HFFc6 (cell line): ENCODE data around the gene FBXO21. TPM values are rescaled to one million over a fixed set of nuclear protein-coding genes. Genes with fewer than 3 reads are reported as not detected.

Experiments
- DNase-seq: peaks from one replicate; pipeline ENCODE4 v3.0.0-alpha.2; 2018
- H3K27ac Mint-ChIP-seq: 2 replicates; pipeline ENCODE4 v1.8.0; 2020; ENCODE audit warnings: mild to moderate bottlenecking, mixed read lengths
- H3K27me3 Mint-ChIP-seq: 2 replicates; pipeline ENCODE4 v1.8.0; 2021; ENCODE audit warnings: mild to moderate bottlenecking, moderate library complexity, mixed read lengths; ENCODE audit not compliant: insufficient read depth
- H3K36me3 Mint-ChIP-seq: 2 replicates; pipeline ENCODE4 v1.8.0; 2021; ENCODE audit warnings: low read depth, mixed read lengths
- H3K4me1 Mint-ChIP-seq: 2 replicates; pipeline ENCODE4 v1.8.0; 2020; ENCODE audit warnings: low read depth, mixed read lengths
- H3K4me3 Mint-ChIP-seq: 2 replicates; pipeline ENCODE4 v1.8.0; 2020; ENCODE audit warnings: mild to moderate bottlenecking, moderate library complexity, mixed read lengths
- H3K9me3 Mint-ChIP-seq: 2 replicates; pipeline ENCODE4 v1.8.0; 2020; ENCODE audit warnings: mild to moderate bottlenecking, mixed read lengths
- total RNA-seq, 6 experiments: library from RNA; stranded (reverse); fragmentation: NEBNext Ultra II Directional; extraction: Animal tissue kit (Norgen Biotek cat#: 25700); gene quantifications; 2 replicates in 1 of 6; 3 replicates in 5 of 6; pipeline ENCODE4 v1.2.3, GENCODE V29; 2021
- TF ChIP-seq, protein P1 (sequence below): fragments of 200-600 bp; sonication (generic); IDR thresholded peaks from 2 replicates; pipeline ENCODE4 v1.5.0; 2021; ENCODE audit warnings: antibody characterized with exemption, mild to moderate bottlenecking

The FBXO21 gene
- total RNA-seq, 6 experiments from 2014 or later = 26.2 to 35.3 (median 32.3) TPM

DNA sequence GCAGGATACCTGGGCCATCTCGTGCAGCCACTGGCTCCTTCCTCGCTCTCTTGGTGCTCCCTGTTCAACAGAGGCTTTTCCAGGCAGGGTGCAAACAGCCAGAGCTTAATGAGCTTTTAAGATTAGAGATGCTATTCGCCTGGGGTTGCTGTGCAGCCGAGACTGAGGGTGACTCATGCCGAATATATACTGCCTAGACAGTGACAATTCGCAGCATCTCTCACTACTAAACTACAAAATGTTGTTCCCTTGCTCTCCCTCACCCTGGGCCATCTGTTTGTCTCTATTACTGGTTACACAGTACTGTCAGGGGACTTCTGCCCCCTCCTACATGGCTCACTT lies 65.0 kb downstream of the FBXO21 start:
- Mint-ChIP-seq H3K36me3 (peaks cover 8% of the 10 kb centered on the region; the same call in 1 of the 2 replicates), H3K27me3 (no peaks in the 10 kb centered on the region; the same call in none of the 2 replicates), H3K4me1 (peaks cover 16% of the 10 kb centered on the region), H3K9me3 (peaks cover 10% of the 10 kb centered on the region), H3K27ac (no peak overlapping the region), H3K4me3 (no peak overlapping the region; the same call in none of the 2 replicates)
- peak; percentile 39 for DNase-seq
- TF ChIP-seq, protein P1, sequence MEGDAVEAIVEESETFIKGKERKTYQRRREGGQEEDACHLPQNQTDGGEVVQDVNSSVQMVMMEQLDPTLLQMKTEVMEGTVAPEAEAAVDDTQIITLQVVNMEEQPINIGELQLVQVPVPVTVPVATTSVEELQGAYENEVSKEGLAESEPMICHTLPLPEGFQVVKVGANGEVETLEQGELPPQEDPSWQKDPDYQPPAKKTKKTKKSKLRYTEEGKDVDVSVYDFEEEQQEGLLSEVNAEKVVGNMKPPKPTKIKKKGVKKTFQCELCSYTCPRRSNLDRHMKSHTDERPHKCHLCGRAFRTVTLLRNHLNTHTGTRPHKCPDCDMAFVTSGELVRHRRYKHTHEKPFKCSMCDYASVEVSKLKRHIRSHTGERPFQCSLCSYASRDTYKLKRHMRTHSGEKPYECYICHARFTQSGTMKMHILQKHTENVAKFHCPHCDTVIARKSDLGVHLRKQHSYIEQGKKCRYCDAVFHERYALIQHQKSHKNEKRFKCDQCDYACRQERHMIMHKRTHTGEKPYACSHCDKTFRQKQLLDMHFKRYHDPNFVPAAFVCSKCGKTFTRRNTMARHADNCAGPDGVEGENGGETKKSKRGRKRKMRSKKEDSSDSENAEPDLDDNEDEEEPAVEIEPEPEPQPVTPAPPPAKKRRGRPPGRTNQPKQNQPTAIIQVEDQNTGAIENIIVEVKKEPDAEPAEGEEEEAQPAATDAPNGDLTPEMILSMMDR = no peak

GRCh38 chr12:117124421-117125271 lies 65.6 kb downstream of the FBXO21 start:
- TF ChIP-seq, protein P1 = no peak
- Mint-ChIP-seq H3K4me3 (no peak overlapping the region; the same call in 1 of the 2 replicates), H3K36me3 (peaks cover 8% of the 10 kb centered on the region; the same call in 1 of the 2 replicates), H3K27ac (no peak overlapping the region), H3K9me3 (peaks cover 10% of the 10 kb centered on the region), H3K4me1 (peaks cover 16% of the 10 kb centered on the region), H3K27me3 (peaks cover 4% of the 10 kb centered on the region; the same call in 1 of the 2 replicates)
- no peak for DNase-seq

DNA sequence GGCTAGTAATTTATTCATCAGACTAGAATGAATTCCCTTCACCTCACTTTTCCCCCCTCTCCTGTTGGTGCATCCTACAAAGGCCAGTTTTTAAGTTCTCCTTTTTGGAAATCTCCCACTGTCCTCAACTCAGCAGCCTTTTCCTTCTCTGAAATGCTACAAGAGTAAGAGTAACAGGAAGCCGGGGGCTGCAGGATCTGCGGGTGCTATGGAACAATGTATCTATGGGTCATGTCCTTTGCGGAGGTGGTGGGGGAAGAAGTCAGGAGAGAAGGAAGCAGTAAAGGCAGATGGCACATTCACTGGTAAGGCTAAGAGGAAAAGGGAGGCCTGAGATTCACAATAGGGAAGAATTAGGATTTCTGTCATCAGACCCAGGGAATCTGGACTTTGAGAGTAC lies 68.8 kb downstream of the FBXO21 start:
- Mint-ChIP-seq H3K27ac (no peak overlapping the region), H3K4me1 (peaks cover 21% of the 10 kb centered on the region), H3K9me3 (no peaks in the 10 kb centered on the region), H3K27me3 (peaks cover 5% of the 10 kb centered on the region; the same call in 1 of the 2 replicates), H3K36me3 (no peaks in the 10 kb centered on the region), H3K4me3 (no peak overlapping the region)
- TF ChIP-seq, protein P1 = no peak
- no peak for DNase-seq

GRCh38 chr12:117120787-117121186 lies 69.5 kb downstream of the FBXO21 start:
- TF ChIP-seq, protein P1 = no peak
- Mint-ChIP-seq H3K27ac (no peak overlapping the region), H3K27me3 (peaks cover 5% of the 10 kb centered on the region; the same call in 1 of the 2 replicates), H3K9me3 (no peaks in the 10 kb centered on the region), H3K36me3 (no peaks in the 10 kb centered on the region), H3K4me1 (peaks cover 18% of the 10 kb centered on the region), H3K4me3 (no peak overlapping the region)
- no peak for DNase-seq

DNA sequence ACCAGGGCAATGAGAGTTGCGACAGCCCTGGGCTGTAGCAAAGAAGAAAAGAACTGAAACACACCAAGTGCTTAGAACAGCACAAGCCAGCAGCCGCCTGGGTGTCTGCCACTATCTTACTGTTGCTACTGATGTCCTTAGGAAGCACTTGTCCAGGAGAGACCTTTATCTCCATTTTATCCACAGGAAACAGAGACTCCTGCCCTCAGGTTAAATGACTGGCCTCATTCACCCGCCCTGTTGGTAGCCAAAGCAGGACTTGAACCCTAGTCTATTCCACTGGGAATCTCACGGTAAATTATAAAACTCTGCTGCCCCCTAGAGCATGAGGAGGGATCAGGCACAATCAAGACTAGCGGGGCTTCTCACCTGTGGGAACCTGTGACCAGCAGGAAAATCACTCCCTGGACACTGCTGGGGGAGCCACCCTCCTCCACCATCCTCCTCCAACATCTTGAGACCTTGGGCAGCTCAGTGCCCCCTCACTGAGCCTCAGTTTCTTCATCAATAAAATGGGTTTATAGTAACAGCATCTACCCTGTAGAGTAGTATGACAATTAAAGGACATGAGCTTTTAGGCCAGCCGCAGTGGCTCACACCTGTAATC lies 70.6 kb downstream of the FBXO21 start:
- H3K36me3 Mint-ChIP-seq = no peaks in the 10 kb centered on the region
- peaks cover 5% of the 10 kb centered on the region; the same call in 1 of the 2 replicates for H3K27me3 Mint-ChIP-seq
- TF ChIP-seq, protein P1 = peak; percentile 75
- H3K4me3 Mint-ChIP-seq = no peak overlapping the region
- no peaks in the 10 kb centered on the region for H3K9me3 Mint-ChIP-seq
- peaks cover 7% of the 10 kb centered on the region for H3K4me1 Mint-ChIP-seq
- no peak overlapping the region for H3K27ac Mint-ChIP-seq
- DNase-seq = no peak
